Tibial nerve (tissue), 4 donors: Measurements from ENCODE around the gene PPP6C.
"Not testable (repeated sequence)": the region's sequence is repeated elsewhere in the genome, so short reads cannot be mapped to it uniquely, and the experiment has no call there.

Source experiments
- EP300 ChIP-seq, 2 donors: sonication (generic); formaldehyde crosslinking; IDR thresholded peaks; one replicate each; pipeline ENCODE4 v1.6.1; 2017; ENCODE audit warnings: antibody characterized with exemption in 2 of 2, mild to moderate bottlenecking in 1 of 2
- POLR2A ChIP-seq, 2 donors: fragments of 450-650 bp; IDR thresholded peaks; one replicate each; pipeline ENCODE4 v1.6.1; 2017; ENCODE audit warnings: antibody characterized with exemption in 2 of 2, mild to moderate bottlenecking in 2 of 2, moderate library complexity in 2 of 2
- TF ChIP-seq, protein P1 (sequence below), 5 experiments: fragments of 200-600 bp in 3 of 5; fragments of 450-650 bp in 2 of 5; sonication (generic) in 3 of 5; IDR thresholded peaks; one replicate each; pipeline ENCODE4 v1.5.1; 2016 to 2019; ENCODE audit warnings: antibody characterized with exemption in 5 of 5, mild to moderate bottlenecking in 3 of 5, moderate library complexity in 2 of 5

DNA sequence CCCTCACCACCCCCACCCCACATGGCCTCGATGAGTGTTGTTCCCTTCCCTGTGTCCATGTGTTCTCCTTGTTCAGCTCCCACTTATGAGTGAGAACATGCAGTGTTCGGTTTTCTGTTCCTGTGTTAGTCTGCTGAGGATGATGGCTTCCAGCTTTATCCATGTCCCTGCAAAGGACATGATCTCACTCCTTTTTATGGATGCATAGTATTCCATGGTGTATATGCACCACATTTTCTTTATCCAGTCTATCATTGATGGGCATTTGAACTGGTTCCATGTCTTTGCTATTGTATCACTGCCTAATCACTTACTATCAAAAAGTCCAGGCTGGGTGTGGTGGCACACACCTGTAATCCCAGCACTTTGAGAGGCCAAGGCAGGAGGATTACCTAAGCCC is 70.9 kb downstream of the PPP6C start:
- TF ChIP-seq, protein P1, sequence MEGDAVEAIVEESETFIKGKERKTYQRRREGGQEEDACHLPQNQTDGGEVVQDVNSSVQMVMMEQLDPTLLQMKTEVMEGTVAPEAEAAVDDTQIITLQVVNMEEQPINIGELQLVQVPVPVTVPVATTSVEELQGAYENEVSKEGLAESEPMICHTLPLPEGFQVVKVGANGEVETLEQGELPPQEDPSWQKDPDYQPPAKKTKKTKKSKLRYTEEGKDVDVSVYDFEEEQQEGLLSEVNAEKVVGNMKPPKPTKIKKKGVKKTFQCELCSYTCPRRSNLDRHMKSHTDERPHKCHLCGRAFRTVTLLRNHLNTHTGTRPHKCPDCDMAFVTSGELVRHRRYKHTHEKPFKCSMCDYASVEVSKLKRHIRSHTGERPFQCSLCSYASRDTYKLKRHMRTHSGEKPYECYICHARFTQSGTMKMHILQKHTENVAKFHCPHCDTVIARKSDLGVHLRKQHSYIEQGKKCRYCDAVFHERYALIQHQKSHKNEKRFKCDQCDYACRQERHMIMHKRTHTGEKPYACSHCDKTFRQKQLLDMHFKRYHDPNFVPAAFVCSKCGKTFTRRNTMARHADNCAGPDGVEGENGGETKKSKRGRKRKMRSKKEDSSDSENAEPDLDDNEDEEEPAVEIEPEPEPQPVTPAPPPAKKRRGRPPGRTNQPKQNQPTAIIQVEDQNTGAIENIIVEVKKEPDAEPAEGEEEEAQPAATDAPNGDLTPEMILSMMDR (IDR thresholded peaks at IDR 0.05): not testable (repeated sequence)
- TF ChIP-seq POLR2A, EP300 (IDR thresholded peaks at IDR 0.05): not testable (repeated sequence)
